GM23338 (cell line): ENCODE measurements around the gene STRA8. TPM values are rescaled to one million over a fixed set of nuclear protein-coding genes. Genes with fewer than 3 reads are reported as not detected.

Source experiments
- ATAC-seq: fragments of 200-7000 bp; cut with Tn5 transposase; 3 replicates; pipeline ENCODE4 v1.9.1; 2020
- DNase-seq: peaks from one replicate; pipeline ENCODE4 v3.0.0-alpha.2; 2015; ENCODE audit warnings: low spot score
- H2AFZ ChIP-seq: fragments of 200-600 bp; sonication (generic); 2 replicates; pipeline ENCODE4 v1.8.0; 2016; ENCODE audit warnings: antibody characterized with exemption, mild to moderate bottlenecking, moderate library complexity
- H3F3A ChIP-seq: fragments of 200-600 bp; sonication (generic); replicated peaks from 2 replicates; pipeline ENCODE4 v1.8.0; 2017; ENCODE audit warnings: antibody characterized with exemption, mixed run types, low read depth
- H3K27ac ChIP-seq: fragments of 200-600 bp; sonication (generic); 2 replicates; pipeline ENCODE4 v1.6.1; 2016; ENCODE audit warnings: low read depth
- H3K27me3 ChIP-seq: fragments of 200-600 bp; sonication (generic); 2 replicates; pipeline ENCODE4 v1.8.0; 2016; ENCODE audit warnings: mild to moderate bottlenecking, mixed run types, moderate library complexity; ENCODE audit not compliant: insufficient read depth
- H3K36me3 ChIP-seq: fragments of 200-600 bp; sonication (generic); 2 replicates; pipeline ENCODE4 v1.8.0; 2016; ENCODE audit warnings: mild to moderate bottlenecking; ENCODE audit not compliant: insufficient read depth
- H3K4me1 ChIP-seq: fragments of 200-600 bp; sonication (generic); 2 replicates; pipeline ENCODE4 v1.8.0; 2016; ENCODE audit warnings: mild to moderate bottlenecking, moderate library complexity; ENCODE audit not compliant: insufficient read depth
- H3K4me2 ChIP-seq: fragments of 200-600 bp; sonication (generic); 2 replicates; pipeline ENCODE4 v1.7.1; 2017; ENCODE audit warnings: mixed run types
- H3K4me3 ChIP-seq: fragments of 200-600 bp; sonication (generic); 2 replicates; pipeline ENCODE4 v1.6.1; 2016; ENCODE audit warnings: mixed run types
- H3K79me2 ChIP-seq: fragments of 200-600 bp; sonication (generic); replicated peaks from 2 replicates; pipeline ENCODE4 v1.8.0; 2017; ENCODE audit warnings: mild to moderate bottlenecking; ENCODE audit not compliant: insufficient read depth
- H3K9me2 ChIP-seq: fragments of 200-600 bp; sonication (generic); 2 replicates; pipeline ENCODE4 v1.8.0; 2017; ENCODE audit not compliant: insufficient read depth
- H4K20me1 ChIP-seq: fragments of 200-600 bp; sonication (generic); replicated peaks from 2 replicates; pipeline ENCODE4 v1.8.0; 2017; ENCODE audit warnings: mild to moderate bottlenecking; ENCODE audit not compliant: insufficient read depth
- H3K27ac Mint-ChIP-seq: 2 replicates; pipeline ENCODE4 v1.8.0; 2020; ENCODE audit warnings: inconsistent platforms, mild to moderate bottlenecking, moderate library complexity, mixed read lengths
- H3K27me3 Mint-ChIP-seq: 3 replicates; pipeline ENCODE4 v1.8.0; 2022; ENCODE audit warnings: low read depth, mild to moderate bottlenecking, moderate library complexity, mixed read lengths, inconsistent platforms; ENCODE audit not compliant: insufficient read depth, poor library complexity
- H3K36me3 Mint-ChIP-seq: 3 replicates; pipeline ENCODE4 v1.8.0; 2021; ENCODE audit warnings: low read depth, mild to moderate bottlenecking, inconsistent platforms, moderate library complexity, mixed read lengths
- H3K4me1 Mint-ChIP-seq: 3 replicates; pipeline ENCODE4 v1.8.0; 2020; ENCODE audit warnings: mild to moderate bottlenecking, inconsistent platforms, mixed read lengths
- H3K4me3 Mint-ChIP-seq: 3 replicates; pipeline ENCODE4 v1.8.0; 2021; ENCODE audit warnings: moderate library complexity, mild to moderate bottlenecking, inconsistent platforms, mixed read lengths
- H3K9me3 Mint-ChIP-seq: 3 replicates; pipeline ENCODE4 v1.8.0; 2020; ENCODE audit warnings: moderate library complexity, mild to moderate bottlenecking, inconsistent platforms, mixed read lengths
- CTCF ChIP-seq, 2 experiments: fragments of 200-600 bp in 1 of 2; sonication (generic) in 1 of 2; conservative IDR thresholded peaks; 2 replicates each; pipeline versions ENCODE4 v1.5.1 to v1.6.1; 2016 to 2017; ENCODE audit warnings: antibody characterized with exemption in 2 of 2, low read depth in 2 of 2, mild to moderate bottlenecking in 2 of 2, moderate library complexity in 1 of 2
- ETS1 ChIP-seq: IDR thresholded peaks from 2 replicates; pipeline ENCODE4 v1.6.1; 2016; ENCODE audit warnings: antibody characterized with exemption
- EZH2 ChIP-seq: fragments of 200-600 bp; sonication (generic); IDR thresholded peaks from one replicate; pipeline ENCODE4 v1.8.0; 2017; ENCODE audit warnings: antibody characterized with exemption, mild to moderate bottlenecking, low read depth; ENCODE audit not compliant: unreplicated experiment
- NANOG ChIP-seq: IDR thresholded peaks from 2 replicates; pipeline ENCODE4 v1.6.1; 2016; ENCODE audit warnings: antibody characterized with exemption, borderline replicate concordance
- STAT1 ChIP-seq: IDR thresholded peaks from one replicate; pipeline ENCODE4 v1.6.1; 2016; ENCODE audit warnings: antibody characterized with exemption; ENCODE audit not compliant: unreplicated experiment
- ZNF114 ChIP-seq: fragments of 250-450 bp; sonication (Bioruptor Pico); IDR thresholded peaks from 2 replicates; pipeline ENCODE4 v1.5.0; 2020; ENCODE audit warnings: mild to moderate bottlenecking, moderate library complexity
- ZNF331 ChIP-seq: fragments of 250-450 bp; sonication (Bioruptor Pico); IDR thresholded peaks from 2 replicates; pipeline ENCODE4 v1.5.0; 2020; ENCODE audit warnings: low read depth, mild to moderate bottlenecking, moderate library complexity
- polyA plus RNA-seq: library from polyadenylated mRNA; unstranded; fragments of >200 nt; fragmentation: Nextera tagmentation; extraction: Ambion mirVana; gene quantifications from 2 replicates; pipeline ENCODE4 v1.2.1, GENCODE V29; 2016
- total RNA-seq: library from RNA; depleted of rRNA; stranded (reverse); fragments of >200 nt; shearing (Covaris generic); gene quantifications from 2 replicates; pipeline ENCODE4 v1.2.3, GENCODE V29; 2014

STRA8 gene
- total and polyA plus RNA-seq, 2 experiments from 2014 or later: not detected

DNA sequence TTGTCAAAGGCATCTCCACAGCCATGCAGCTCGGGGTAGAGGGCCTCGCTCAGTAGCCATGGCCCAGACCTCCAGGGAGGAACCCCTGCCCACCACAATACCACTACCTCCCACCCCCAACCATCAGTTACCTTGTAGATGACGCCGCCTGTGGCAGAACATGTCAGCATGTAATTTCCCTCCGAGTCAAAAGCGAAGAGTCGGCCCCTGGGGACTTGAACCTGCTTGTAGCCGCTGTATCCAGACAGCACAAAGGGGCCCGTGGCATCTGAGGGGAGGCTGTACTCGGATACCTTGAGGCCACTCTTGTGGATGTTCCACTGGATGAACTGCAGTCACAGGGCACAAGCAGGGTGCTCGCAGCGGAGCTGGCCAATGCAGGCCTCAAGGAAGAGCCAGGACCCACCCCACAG, 46.8 kb upstream of the STRA8 start:
- Mint-ChIP-seq H3K36me3 (peaks cover 38% of the 10 kb centered on the region), H3K27me3 (peaks cover 4% of the 10 kb centered on the region), H3K27ac (no peak overlapping the region), H3K4me3 (no peak overlapping the region), H3K4me1 (no peaks in the 10 kb centered on the region), H3K9me3 (peaks cover 13% of the 10 kb centered on the region)
- no peak overlapping the region for H3K4me2 ChIP-seq
- no peaks in the 10 kb centered on the region for H3F3A ChIP-seq
- no peaks in the 10 kb centered on the region for H3K27me3 ChIP-seq
- H3K9me2 ChIP-seq: no peaks in the 10 kb centered on the region
- no peak for ATAC-seq
- no peak overlapping the region for H3K4me3 ChIP-seq
- 0 out of 2 replicates have a peak, but pooled peaks cover 2% of the 10 kb centered on the region for H3K36me3 ChIP-seq
- H4K20me1 ChIP-seq: no peaks in the 10 kb centered on the region; the same call in 1 of the 2 replicates
- H3K4me1 ChIP-seq: no peaks in the 10 kb centered on the region
- no peak overlapping the region for H2AFZ ChIP-seq
- H3K79me2 ChIP-seq: no peaks in the 10 kb centered on the region
- H3K27ac ChIP-seq: no peak overlapping the region
- DNase-seq: no peak
- TF ChIP-seq NANOG (no peak), ZNF331 (CRISPR knock-in tag) (no peak), ZNF114 (CRISPR knock-in tag) (no peak), EZH2 (no peak)

GRCh38 chr7:135188298-135188984, 45.2 kb upstream of the STRA8 start:
- ATAC-seq: no peak
- H3K9me2 ChIP-seq: no peaks in the 10 kb centered on the region

More at GRCh38 chr7:135188298-135188984, 45.2 kb upstream of the STRA8 start:
- Histone ChIP-seq H3K4me1 (no peaks in the 10 kb centered on the region), H4K20me1 (no peaks in the 10 kb centered on the region; the same call in 1 of the 2 replicates), H3K4me2 (no peak overlapping the region), H3K27ac (no peak overlapping the region), H3K79me2 (no peaks in the 10 kb centered on the region), H3K36me3 (0 out of 2 replicates have a peak, but pooled peaks cover 2% of the 10 kb centered on the region), H3K27me3 (no peaks in the 10 kb centered on the region), H3F3A (no peaks in the 10 kb centered on the region), H2AFZ (no peak overlapping the region), H3K4me3 (no peak overlapping the region)
- peaks cover 30% of the 10 kb centered on the region for H3K36me3 Mint-ChIP-seq
- H3K4me3 Mint-ChIP-seq: no peak overlapping the region
- TF ChIP-seq CTCF (conservative IDR thresholded peaks at IDR 0.05; ENCODE audit: low read depth in 2 of 2) (no peak), STAT1 (no peak), ETS1 (no peak)
- peaks cover 7% of the 10 kb centered on the region for H3K27me3 Mint-ChIP-seq
- no peaks in the 10 kb centered on the region for H3K9me3 Mint-ChIP-seq
- H3K27ac Mint-ChIP-seq: no peak overlapping the region
- DNase-seq: no peak
- H3K4me1 Mint-ChIP-seq: no peaks in the 10 kb centered on the region
